Body of pancreas (tissue), 4 donors: Measurements from ENCODE around the gene CPSF3. TPM values are rescaled to one million over a fixed set of nuclear protein-coding genes. Genes with fewer than 3 reads are reported as not detected.
A peak's percentile ranks its signal among the peaks of the same experiment; 100 is the strongest.

Source experiments
- ATAC-seq: fragments of 150-250 bp; one replicate; pipeline ENCODE4 v1.9.1; 2016
- DNase-seq, 4 donors: peaks; one replicate each; pipeline ENCODE4 v3.0.0-alpha.2; 2019
- H3K27ac ChIP-seq, 4 donors: fragments of 200-600 bp; sonication (generic); 1 replicate in 3 of 4; 2 replicates in 1 of 4; pipeline versions ENCODE4 v1.5.1 to v1.6.1; 2016 to 2019; ENCODE audit warnings: mild to moderate bottlenecking in 1 of 4, mixed read lengths in 1 of 4, moderate library complexity in 1 of 4
- H3K27me3 ChIP-seq, 2 donors: fragments of 200-600 bp; sonication (generic); one replicate each; pipeline ENCODE4 v1.6.0; 2016; ENCODE audit warnings: mild to moderate bottlenecking in 1 of 2
- H3K36me3 ChIP-seq, 2 donors: fragments of 200-600 bp; sonication (generic); replicated peaks in 1 of 2; 2 replicates each; pipeline ENCODE4 v1.5.1; 2016; ENCODE audit warnings: low read depth in 2 of 2; ENCODE audit not compliant: insufficient read depth in 1 of 2
- H3K4me1 ChIP-seq: fragments of 200-600 bp; sonication (generic); one replicate; pipeline ENCODE4 v1.6.0; 2016
- H3K4me3 ChIP-seq, 2 donors: fragments of 200-600 bp; sonication (generic); 1 replicate in 1 of 2; 2 replicates in 1 of 2; pipeline ENCODE4 v1.5.1; 2016 to 2019
- H3K9me3 ChIP-seq, 3 donors: fragments of 200-600 bp; sonication (generic); 1 replicate in 2 of 3; 2 replicates in 1 of 3; pipeline ENCODE4 v1.5.1; 2016
- CTCF ChIP-seq, 7 experiments: fragments of 450-650 bp in 4 of 7; fragments of 200-600 bp in 3 of 7; sonication (generic) in 3 of 7; IDR thresholded peaks; one replicate each; pipeline ENCODE4 v1.5.1; 2016 to 2019; ENCODE audit warnings: antibody characterized with exemption in 7 of 7
- POLR2A ChIP-seq, 3 donors: fragments of 450-650 bp; IDR thresholded peaks; one replicate each; pipeline ENCODE4 v1.6.1; 2016; ENCODE audit warnings: antibody characterized with exemption in 3 of 3, mild to moderate bottlenecking in 2 of 3
- WGBS, 2 donors: methylation state at CpG; one replicate each; pipeline ENCODE4 v1.1.5; 2017; 5-methylcytosine and 5-hydroxymethylcytosine counted together
- intact Hi-C: fragments of 100-400 bp; cut with DNase I; formaldehyde crosslinking; loops from one replicate; pipeline ENCODE4 v1.15.1; 2023
- total RNA-seq, 2 donors: library from RNA; depleted of rRNA; stranded (reverse); fragments of >200 nt; gene quantifications; one replicate each; pipeline ENCODE4 v1.1.0, GENCODE V29; 2016

The CPSF3 gene
- total RNA-seq, 2 donors from 2014 or later: 11.2 to 84.0 TPM

GRCh38 chr2:9484533-9484932 lies 61.1 kb downstream of the CPSF3 start:
- ATAC-seq (no peak), DNase-seq (no peak)
- Histone ChIP-seq H3K27me3 (no peaks in the 10 kb centered on the region), H3K9me3 (no peaks in the 10 kb centered on the region), H3K27ac (no peak overlapping the region), H3K36me3 (peaks cover 0 to 33% of the 10 kb centered on the region in 2 donors), H3K4me1 (no peaks in the 10 kb centered on the region), H3K4me3 (no peak overlapping the region)
- WGBS, 2 donors: 81 to 90% methylated on average over 5 of the region's 5 CpGs
- no peak for TF ChIP-seq CTCF (IDR thresholded peaks at IDR 0.05)
- no peak for TF ChIP-seq POLR2A (IDR thresholded peaks at IDR 0.05)
- intact Hi-C loops: no loop called here

- TF ChIP-seq CTCF (IDR thresholded peaks at IDR 0.05): no peak
- TF ChIP-seq POLR2A (IDR thresholded peaks at IDR 0.05): no peak
- DNase-seq (no peak), ATAC-seq (no peak)
- H3K27me3 ChIP-seq: no peaks in the 10 kb centered on the region
- peaks cover 0 to 35% of the 10 kb centered on the region in 2 donors for H3K36me3 ChIP-seq
- H3K27ac ChIP-seq: peak overlapping the region in 1 of 4 donors; percentile 16
- 100% methylated on average over 1 of the region's 1 CpG for WGBS, 2 donors
- H3K4me3 ChIP-seq: no peak overlapping the region
- no peaks in the 10 kb centered on the region for H3K9me3 ChIP-seq
- no peaks in the 10 kb centered on the region for H3K4me1 ChIP-seq
- intact Hi-C loops: no loop called here
Measured at GRCh38 chr2:9488583-9489547, 65.4 kb downstream of the CPSF3 start.

- Histone ChIP-seq H3K4me3 (no peak overlapping the region), H3K27me3 (no peaks in the 10 kb centered on the region), H3K27ac (no peak overlapping the region), H3K4me1 (no peaks in the 10 kb centered on the region), H3K9me3 (no peaks in the 10 kb centered on the region), H3K36me3 (peaks cover 0 to 29% of the 10 kb centered on the region in 2 donors)
- TF ChIP-seq POLR2A (IDR thresholded peaks at IDR 0.05) (no peak), CTCF (IDR thresholded peaks at IDR 0.05) (no peak)
- intact Hi-C loops: no loop called here
- ATAC-seq: no peak
- no peak for DNase-seq
- 78 to 83% methylated on average over 2 of the region's 2 CpGs for WGBS, 2 donors
Measured at GRCh38 chr2:9490789-9491188, 67.3 kb downstream of the CPSF3 start.

- WGBS, 2 donors: 62 to 63% methylated on average over 2 of the region's 2 CpGs
- TF ChIP-seq POLR2A (IDR thresholded peaks at IDR 0.05) (no peak), CTCF (IDR thresholded peaks at IDR 0.05) (no peak)
- Histone ChIP-seq H3K36me3 (peaks cover 0 to 34% of the 10 kb centered on the region in 2 donors), H3K27ac (no peak overlapping the region), H3K27me3 (no peaks in the 10 kb centered on the region), H3K4me3 (no peak overlapping the region), H3K4me1 (no peaks in the 10 kb centered on the region), H3K9me3 (no peaks in the 10 kb centered on the region)
- ATAC-seq (no peak), DNase-seq (no peak)
- intact Hi-C loops: no loop called here
Measured at GRCh38 chr2:9492927-9493326, 69.5 kb downstream of the CPSF3 start.
